CD4-positive, alpha-beta T cell treated with Interleukin-17A for 1 hour (primary cell): ENCODE measurements around the gene ITGB4.
"Not testable (repeated sequence)": the region's sequence is repeated elsewhere in the genome, so short reads cannot be mapped to it uniquely, and the experiment has no call there.

Source experiments
- DNase-seq: peaks from one replicate; pipeline ENCODE4 v3.0.0-alpha.2; 2020

The ITGB4 gene

DNA sequence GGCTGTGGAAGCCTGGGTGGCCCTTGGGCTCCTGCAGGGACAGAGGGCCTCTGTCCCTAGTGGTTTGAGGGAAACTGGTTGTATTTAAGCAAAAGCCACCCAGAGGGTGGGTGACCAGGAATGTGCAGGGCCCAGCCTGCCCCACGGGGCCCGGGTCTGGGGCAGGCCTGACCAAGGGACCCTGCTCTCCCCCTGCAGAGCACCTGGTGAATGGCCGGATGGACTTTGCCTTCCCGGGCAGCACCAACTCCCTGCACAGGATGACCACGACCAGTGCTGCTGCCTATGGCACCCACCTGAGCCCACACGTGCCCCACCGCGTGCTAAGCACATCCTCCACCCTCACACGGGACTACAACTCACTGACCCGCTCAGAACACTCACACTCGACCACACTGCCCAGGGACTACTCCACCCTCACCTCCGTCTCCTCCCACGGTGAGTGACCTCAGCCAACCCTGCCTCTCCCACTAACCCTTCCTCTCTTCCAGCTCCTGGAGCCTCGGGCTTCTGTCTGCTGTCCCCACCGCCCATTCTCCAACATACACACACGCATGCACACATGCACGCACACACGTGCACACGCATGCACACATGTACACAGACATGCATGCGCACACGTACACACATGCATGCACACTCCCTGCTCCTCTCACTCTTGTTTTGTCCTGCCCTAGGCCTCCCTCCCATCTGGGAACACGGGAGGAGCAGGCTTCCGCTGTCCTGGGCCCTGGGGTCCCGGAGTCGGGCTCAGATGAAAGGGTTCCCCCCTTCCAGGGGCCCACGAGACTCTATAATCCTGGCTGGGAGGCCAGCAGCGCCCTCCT lies 33.3 kb downstream of the ITGB4 start:
- no peak for DNase-seq

DNA sequence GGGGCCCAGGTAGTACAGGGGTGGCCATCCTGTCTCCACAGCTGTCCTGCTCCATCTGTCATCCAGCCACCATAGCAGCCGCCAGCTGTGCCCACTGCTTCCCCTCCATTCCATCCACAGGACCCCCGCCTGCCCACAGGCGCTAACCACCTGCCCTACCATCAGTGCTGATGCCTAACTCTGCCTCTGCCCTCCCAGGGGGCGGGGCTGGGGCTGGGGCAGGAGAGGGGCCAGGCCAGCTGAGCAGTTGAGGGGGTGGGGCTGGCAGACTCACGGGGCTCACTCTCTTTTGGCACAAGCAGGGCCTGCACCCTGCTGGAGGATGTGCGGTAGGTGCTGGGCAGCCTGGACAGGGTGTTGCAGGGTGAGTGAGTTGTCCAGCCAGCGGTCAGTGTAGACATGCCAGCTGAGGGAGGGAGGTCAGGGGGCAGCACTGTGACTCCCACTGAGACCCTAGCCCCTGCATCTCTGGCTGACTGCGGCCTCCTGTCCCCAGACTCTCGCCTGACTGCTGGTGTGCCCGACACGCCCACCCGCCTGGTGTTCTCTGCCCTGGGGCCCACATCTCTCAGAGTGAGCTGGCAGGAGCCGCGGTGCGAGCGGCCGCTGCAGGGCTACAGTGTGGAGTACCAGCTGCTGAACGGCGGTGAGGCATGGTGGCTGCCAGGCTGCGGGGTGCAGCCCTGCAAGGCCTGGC lies 34.1 kb downstream of the ITGB4 start:
- no peak for DNase-seq

DNA sequence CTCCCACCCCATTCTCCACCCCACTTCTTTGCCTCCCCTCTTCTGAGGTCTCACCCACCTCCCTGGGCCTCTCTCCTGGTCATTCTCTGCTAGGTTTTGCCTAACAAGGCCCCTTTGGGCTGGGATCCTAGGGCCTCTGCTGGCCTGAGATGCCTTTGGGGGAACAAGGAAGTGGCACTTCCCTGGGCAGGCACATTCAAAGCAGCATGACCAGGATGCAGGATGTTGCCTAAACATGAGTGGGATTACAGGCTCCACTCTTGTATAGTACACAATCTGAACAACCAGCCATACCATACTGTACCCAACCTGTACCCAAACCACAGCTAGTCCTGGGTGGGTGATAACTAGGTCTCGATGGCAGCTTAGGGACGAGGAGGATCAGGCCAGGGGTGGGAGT lies 34.7 kb downstream of the ITGB4 start:
- DNase-seq = no peak

DNA sequence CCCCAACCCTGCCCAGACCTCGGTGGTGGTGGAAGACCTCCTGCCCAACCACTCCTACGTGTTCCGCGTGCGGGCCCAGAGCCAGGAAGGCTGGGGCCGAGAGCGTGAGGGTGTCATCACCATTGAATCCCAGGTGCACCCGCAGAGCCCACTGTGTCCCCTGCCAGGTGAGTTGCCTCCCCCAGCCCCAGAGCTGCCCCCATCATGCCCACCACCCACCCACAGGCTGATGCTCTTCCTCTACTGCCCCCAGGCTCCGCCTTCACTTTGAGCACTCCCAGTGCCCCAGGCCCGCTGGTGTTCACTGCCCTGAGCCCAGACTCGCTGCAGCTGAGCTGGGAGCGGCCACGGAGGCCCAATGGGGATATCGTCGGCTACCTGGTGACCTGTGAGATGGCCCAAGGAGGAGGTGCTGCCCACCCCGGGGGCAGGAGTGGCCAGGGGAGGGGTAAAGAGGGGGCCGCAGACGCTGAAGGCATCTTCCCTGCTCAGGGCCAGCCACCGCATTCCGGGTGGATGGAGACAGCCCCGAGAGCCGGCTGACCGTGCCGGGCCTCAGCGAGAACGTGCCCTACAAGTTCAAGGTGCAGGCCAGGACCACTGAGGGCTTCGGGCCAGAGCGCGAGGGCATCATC lies 35.3 kb downstream of the ITGB4 start:
- no peak for DNase-seq

DNA sequence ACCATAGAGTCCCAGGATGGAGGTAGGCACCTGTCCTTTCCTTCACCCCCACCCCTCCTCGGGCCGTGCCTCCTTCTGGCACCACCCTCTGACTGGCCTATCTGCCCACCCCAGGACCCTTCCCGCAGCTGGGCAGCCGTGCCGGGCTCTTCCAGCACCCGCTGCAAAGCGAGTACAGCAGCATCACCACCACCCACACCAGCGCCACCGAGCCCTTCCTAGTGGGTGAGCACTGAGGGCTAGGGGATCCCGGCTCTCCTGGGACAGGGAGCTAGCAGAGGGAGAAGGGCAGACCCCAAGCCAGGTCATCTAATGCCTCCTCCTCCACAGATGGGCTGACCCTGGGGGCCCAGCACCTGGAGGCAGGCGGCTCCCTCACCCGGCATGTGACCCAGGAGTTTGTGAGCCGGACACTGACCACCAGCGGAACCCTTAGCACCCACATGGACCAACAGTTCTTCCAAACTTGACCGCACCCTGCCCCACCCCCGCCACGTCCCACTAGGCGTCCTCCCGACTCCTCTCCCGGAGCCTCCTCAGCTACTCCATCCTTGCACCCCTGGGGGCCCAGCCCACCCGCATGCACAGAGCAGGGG lies 35.9 kb downstream of the ITGB4 start:
- DNase-seq = no peak

DNA sequence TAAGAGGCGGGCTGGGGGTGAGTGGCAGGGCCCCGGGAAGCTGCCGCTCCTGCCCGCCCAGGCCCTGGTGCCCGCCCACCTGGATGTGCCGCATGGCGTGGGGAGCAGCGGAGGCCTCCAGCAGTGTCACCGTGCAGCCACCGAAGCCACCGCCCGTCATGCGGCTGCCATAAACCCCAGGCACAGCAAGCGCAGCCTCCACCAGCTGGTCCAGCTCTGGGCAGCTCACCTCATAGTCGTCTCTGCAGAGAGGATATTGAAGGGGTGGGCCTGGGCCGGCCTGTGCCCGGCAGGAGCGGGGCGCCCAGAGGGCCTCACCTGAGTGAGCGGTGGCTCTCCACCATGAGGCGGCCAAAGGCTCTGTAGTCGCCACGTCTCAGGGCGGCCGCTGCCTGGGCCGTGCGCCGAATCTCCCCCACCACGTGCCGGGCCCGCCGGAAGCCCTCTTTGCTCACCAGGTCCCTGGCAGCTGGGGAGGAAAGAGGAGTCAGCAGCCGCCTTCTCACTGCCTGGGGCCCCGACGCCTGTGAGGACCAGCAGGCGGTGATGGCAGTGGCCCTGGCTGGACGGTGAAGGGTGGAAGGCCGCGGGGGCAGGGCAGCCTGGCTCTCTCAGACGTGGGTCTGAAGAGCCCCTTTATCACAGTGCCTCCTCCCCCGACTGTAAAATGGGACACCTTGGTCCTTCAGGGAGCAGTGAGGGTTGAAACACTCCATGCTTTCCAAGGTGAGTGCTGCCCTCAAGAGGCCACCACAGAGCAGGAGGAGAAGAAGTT lies 37.1 kb downstream of the ITGB4 start:
- DNase-seq = no peak

DNA sequence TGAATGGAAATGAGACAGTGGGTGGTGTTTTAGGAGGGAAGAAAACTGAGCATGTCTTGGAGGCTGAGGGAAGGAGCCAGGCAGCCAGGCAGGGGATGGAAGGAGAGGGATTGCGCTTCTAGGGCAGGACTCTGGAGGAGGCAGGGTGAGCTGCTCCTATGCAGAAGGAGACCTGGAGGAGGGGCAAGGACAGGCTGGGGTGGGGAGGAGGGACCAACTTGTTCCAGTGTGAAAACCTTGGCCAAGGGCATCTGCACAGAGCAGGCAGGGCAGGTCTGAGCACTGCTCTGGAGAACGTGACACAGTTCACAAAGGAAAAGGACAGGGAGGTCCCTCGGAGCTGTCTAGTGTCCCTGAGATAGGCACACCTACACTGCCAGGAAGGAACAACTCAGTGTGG lies 38.2 kb downstream of the ITGB4 start:
- no peak for DNase-seq

DNA sequence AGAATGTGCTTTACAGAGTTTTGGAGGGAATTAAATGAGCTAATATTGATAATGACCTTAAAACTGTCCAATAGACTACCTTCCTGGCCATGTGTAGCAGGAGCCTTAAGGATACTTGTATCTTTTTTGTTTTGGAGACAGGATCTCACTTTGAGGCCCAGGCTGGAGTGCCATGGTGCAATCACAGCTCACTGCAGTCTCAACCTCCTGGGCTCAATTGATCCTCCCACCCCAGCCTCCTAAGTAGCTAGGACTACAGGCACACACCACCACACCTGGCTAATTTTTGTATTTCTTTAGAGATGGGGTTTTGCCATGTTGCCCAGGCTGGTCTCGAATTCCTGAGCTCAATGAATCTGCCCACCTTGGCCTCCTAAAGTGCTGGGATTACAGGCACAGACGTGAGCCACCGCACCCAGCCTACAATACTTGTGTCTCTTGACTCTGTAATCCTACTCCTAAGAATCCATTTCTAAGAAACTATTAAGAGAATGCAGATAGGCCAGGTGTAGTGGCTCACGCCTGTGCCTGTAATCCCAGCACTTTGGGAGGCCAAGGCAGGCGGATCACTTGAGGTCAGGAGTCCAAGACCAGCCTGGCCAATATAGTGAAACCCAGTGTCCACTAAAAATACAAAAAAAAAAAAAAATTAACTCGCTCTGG lies 38.9 kb downstream of the ITGB4 start:
- not testable (repeated sequence) for DNase-seq

DNA sequence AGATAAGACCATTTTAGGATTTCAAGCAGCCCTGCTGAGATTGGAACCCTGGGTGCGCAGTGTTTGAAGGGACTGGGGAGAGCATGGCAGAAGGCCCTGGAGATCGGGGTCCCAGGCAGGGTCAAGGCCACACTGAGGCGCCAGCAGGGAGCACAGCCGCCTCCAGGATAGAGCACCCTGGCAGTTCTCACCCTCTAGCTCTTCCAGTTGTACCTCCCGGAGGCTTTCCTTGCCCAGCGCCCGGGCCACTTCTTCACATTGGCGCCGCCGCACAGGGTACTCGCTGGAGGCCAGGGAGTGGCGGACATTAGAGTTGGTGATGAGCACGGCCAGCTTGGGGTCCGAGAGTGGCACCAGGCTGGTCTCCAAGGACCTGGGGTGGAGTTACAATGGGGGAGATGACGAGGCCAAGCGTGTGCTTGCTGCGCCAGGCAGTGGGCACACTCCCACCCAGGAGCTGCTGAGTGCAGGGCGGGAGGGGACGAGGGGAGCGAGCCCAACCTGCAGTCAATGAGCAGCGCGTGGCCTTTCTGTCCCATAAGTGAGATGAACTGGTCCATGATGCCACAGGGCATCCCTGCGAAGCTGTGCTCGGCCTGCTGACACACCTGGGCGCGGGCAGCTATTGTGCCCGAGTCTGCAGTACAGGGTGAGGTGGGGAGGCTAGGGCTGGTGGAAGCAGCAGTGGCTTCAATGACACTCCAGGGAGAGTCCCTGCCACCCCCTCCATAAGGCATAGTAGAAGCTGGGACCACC lies 41.4 kb downstream of the ITGB4 start:
- DNase-seq = no peak

DNA sequence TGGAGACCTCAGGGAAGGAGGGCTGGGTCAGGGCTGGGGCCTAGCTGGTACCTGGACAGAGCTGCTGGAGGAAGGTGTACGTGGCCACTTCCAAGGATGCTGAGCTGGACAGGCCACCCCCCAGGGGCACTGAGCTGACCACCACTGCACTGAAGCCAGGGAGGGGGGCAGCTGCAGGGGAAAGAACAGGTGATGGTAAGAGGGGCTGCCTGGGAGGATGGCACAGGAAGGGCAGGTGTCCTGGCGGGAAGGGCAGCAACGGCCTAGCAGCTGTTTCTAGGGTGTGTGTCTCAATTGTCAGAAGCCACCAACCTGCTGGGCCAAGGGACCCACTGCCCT lies 42.0 kb downstream of the ITGB4 start:
- no peak for DNase-seq

DNA sequence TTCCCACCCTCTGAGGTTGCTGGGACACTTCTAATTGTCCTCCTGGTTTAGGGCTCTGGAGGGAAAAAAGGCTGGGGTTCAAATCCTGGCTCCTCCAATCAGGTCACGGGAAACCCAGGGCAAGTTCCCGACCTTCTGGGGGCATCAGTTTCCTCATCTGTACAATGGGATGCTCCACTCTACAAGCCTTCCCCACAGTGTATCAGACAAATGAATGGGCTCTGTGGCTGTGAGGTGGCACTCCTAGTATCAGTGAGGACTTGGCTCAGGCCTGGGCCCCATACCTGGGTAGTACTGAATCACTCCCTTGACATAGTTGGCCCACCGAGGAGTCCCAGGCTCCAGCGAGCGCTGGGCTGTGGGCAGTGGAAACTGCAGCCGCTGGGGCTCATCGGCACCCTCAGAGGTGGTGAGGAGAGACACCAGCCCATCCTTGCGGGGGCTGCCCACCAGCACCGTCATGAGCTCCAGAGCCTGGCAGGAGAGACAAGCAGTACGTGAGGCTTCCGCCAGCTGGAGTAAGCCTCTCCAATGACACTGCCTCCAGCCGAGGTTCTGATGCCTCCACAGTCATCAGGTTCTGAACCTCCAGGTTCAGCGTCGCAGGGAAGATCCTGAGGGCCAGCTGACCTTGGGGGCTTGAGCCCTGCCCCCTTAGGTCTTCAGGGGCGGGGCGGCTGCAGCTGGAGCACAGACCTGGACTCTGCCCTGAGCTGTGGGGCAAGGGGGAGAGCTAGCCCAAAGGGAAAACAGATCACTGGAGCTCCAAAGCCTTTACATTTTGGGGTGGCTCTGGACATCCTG lies 42.6 kb downstream of the ITGB4 start:
- no peak for DNase-seq

DNA sequence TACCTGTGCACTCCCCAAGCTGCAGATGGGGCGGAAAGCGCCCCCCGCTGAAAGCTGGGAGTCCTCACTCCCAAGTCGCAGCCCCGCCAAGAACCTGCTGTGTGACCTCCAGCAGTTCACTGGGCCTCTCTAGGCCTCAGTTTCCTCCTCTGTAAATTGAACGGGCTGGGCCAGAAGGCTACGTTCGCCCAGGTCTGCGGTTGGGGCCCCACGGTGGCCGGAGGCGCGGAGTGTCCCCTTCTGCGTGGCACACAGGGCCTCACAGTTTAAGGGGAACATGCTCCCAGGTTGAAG lies 43.1 kb downstream of the ITGB4 start:
- DNase-seq = no peak

DNA sequence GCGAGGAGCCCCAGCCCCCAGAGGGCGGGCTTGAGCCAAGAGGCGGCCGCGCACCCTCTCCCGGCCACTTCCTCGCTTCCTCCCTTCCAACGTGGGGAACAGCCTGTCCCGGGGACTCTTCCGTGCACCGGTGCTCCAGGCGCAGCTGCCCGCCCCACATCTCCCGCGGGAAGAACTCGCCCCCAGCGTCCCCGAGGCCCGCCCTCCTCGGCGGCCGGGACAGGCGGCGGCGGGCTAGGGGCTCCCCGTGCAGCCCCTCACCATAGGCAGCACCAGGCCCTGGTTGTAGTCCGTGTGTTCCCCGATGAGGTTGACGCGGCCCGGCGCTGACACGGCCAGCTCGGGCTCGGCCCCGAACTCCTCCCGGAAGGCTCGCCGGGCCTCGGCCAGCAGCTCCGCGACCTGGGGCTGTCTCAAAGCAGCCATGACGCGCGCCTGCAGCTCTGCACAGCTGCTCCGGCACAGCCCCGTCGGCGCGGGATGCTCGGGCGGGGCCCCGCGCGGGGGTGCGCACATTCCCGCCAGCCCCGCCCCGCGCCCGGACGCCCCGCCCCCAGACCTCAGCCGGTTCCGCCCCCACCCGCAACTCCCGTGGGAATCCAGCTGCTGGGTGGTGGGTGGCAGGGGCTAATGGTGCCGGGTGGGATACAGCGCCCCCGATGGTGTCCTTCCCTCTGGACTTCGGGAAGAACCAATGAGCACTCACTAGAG lies 43.6 kb downstream of the ITGB4 start, which contains the start of gene GALK1:
Gene GALK1 (minus strand): TSS at position 482 of the 711 bp plus-strand sequence. CDS start 56 bp downstream, at position 426.
- peak; percentile 74 for DNase-seq

DNA sequence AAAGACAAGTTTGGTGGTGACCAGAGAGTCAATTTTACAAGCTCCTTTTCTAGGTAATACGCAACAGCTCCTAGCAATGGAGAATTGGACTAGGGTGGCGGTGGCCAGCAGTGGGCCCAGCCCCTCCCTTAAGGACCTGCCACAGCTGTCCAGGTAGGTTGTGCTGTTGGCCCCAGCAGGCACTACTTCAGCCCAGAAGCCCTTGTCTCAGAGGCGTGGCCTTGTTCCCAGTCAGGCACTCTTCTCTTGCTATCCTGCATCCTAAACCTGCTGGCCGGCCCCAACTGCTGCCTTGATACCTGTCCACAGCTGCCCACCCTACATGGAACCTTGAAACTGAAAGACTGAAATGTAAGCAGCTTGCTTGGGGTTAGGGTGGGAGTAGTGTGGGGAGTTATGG lies 44.7 kb downstream of the ITGB4 start:
- no peak for DNase-seq

DNA sequence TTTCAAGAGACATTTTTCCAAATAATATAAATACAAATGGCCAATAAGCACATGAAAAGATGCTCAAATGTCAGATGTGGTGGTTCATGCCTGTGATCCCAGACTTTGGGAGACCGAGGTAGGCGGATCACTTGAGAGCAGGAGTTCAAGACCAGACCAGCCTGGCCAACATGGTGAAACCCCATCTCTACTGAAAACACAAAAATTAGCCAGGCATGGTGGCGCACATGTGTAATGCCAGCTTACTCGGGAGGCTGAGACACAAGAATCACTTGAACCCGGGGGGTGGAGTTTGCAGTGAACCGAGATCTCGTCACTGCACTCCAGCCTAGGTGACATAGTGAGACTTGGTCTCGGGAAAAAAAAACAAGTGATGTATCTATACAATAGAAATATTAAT lies 46.6 kb downstream of the ITGB4 start:
- no peak for DNase-seq

DNA sequence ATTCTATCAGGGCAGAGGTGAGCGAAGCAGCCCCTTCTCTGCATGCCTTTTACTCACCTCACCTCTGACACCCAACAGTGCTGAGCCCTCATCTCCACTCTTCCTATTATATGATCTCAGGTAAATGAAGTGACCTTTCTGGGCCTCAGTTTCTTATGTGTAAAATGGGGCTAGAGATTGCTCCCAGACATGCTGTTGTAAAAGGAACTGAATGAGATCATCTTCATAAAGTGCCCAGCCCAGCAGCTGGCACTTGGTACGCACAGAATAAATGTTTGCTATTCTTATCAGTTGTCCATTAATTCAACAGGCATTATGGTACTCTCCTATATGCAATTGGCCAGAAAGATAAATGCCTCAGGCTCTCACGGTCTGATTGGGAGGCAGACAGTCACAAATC lies 48.3 kb downstream of the ITGB4 start:
- no peak for DNase-seq

DNA sequence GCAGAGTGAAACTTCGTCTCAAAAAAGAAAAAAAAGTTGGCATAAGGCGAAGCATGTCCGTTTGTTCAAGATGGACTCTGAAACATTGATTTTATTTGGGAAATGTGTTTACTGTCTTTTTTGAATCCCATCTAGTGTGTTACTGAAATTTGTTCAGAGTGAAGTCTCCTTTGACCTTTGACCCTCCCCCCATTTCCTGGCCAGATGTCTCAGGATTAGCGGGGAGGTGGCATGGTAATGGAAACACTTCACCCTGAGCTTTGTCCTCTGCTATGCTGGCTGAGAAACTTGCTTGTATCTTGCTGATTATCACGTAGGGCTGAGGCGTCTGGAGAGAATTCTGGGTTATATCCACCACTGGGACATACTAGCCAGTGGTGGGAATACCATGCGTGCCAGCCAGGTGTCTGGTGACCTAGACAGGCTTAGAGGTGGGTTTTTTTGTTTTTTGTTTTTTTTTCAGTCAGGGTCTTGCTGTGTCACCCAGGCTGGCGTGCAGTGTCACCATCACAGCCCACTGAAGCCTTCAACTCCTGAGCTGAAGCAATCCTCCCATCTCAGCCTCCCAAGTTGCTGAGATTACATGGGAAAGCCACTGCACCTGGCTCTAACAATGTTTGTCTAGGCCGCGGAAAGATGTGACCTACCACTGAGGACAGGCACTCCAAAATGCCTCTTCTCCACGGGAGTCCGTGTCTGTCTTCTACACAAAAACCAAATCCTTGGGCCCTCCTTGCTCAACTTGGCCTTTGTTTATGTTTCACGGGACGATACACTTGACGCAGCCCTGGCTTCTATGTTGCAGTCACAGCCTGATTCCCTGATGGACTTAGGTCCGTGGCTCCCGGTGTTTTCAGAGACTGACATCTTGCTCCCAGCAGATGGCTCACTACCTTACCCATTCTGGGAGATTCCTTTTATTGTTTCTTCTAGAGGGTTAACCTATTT lies 50.3 kb downstream of the ITGB4 start:
- no peak for DNase-seq

DNA sequence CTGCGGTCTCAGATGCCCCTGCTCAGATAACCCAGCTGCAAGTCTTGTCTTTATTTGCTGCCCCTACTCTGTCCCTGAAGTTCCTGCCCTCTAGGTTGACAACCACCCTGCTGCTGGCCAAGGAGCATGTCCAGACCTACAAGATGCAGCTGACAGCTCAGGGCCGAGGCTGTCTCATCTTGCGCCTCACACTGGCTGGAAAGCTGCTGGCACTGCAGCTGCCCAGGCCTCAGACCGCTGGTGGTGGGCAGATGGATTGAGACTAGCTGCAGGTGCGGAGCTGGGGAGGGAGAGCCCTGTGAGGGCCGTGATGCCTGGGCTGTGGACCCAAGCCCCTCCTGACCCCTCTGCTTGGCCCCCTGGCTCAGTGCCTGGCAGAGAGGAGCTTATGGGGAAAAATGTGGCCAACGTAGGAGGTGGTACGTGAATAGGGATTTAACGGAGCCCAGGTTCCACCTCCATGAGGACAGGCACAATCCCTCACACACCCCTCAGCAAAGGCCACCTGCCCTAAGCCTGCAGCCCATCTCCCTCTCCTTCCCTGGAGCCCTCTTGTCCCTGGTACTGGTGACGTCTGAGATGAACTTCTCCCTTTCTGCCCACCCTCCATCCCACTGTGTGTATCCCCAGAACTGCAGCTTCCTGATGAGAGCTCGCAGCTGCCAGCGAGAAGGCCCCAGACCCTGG lies 52.0 kb downstream of the ITGB4 start:
- DNase-seq = no peak
